SIG-M5 treated with dmso at 0.1 percent for 504 hours (cell line): ENCODE data around the gene PRPF39.

Experiments
- DNase-seq: peaks from one replicate; lab custom pipeline; 2025; ENCODE audit not compliant: unreplicated experiment; lab: John Stamatoyannopoulos, UW

The PRPF39 gene

GRCh38 chr14:45135156-45135555, 51.2 kb downstream of the PRPF39 start:
- DNase-seq, result no peak

GRCh38 chr14:45135659-45136395, 51.9 kb downstream of the PRPF39 start, which contains the start of gene FANCM:
TSS of gene FANCM (plus strand) at chr14:45135930. CDS start at chr14:45136032, 102 bp downstream.
- DNase-seq, result peak; percentile 97

GRCh38 chr14:45136399-45136798, 52.5 kb downstream of the PRPF39 start:
- no peak for DNase-seq

- no peak for DNase-seq
These were observed 56.8 kb downstream of the PRPF39 start for GRCh38 chr14:45140661-45141187.

- peak; percentile 60 for DNase-seq
These were observed 58.2 kb downstream of the PRPF39 start for GRCh38 chr14:45142083-45142482.

GRCh38 chr14:45144658-45145057, 60.7 kb downstream of the PRPF39 start:
- no peak for DNase-seq

- DNase-seq, result no peak
These were observed 61.3 kb downstream of the PRPF39 start for GRCh38 chr14:45145214-45145613.

GRCh38 chr14:45149602-45150001, 65.7 kb downstream of the PRPF39 start:
- no peak for DNase-seq

GRCh38 chr14:45150386-45150890, 66.5 kb downstream of the PRPF39 start:
- DNase-seq, result no peak

- no peak for DNase-seq
These were observed 72.2 kb downstream of the PRPF39 start for GRCh38 chr14:45156067-45156466.
